Ramos (cell line): Measurements from ENCODE around the gene ZFP2.

Source experiments
- in situ Hi-C: fragments of 300-500 bp; cut with MboI; formaldehyde crosslinking; loops from one replicate; pipeline ENCODE4 v1.14.3; 2022; ENCODE audit warnings: low sequenced_read_pairs; ENCODE audit not compliant: unreplicated experiment

ZFP2 gene

GRCh38 chr5:178965465-178966055 is 69.8 kb downstream of the ZFP2 start:
- in situ Hi-C loops = no loop called here

DNA sequence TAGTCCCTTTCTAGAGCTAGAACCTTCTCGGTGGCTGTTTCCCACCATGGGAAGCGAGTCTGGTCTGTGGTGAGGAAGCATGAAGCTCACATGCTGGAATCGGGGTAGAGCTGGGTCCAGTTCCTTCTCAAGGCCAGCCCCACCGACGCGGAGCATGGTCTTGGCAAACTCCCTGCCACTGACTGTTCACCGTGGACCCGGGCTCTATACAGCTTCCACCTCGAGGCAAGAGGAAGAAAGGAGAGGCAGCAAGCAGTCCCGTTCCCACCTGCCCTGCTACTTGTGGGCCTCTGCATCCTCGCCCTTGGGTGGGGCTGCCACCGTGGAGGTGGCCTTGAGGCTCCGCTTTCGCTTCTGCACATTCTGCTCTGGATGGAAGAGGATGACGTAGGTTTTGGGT is 85.7 kb downstream of the ZFP2 start:
- in situ Hi-C loops = no loop called here
